ENCODE data around the gene USPL1.

The USPL1 gene

GRCh38 chr13:30697177-30697953, 79.6 kb downstream of the USPL1 start:
- no peak overlapping the region for H3K4me3 ChIP-seq (ENCODE audit: low read depth, low read length)
- DNase-seq (ENCODE audit: low read depth): no peak
- TF ChIP-seq CTCF (IDR thresholded peaks at IDR 0.05; ENCODE audit: control insufficient read depth, extremely low read depth, insufficient read depth): no peak

- H3K4me3 ChIP-seq (ENCODE audit: low read depth, low read length): no peak overlapping the region
- TF ChIP-seq CTCF (IDR thresholded peaks at IDR 0.05; ENCODE audit: control insufficient read depth, extremely low read depth, insufficient read depth): no peak
- no peak for DNase-seq (ENCODE audit: low read depth)
Observed at GRCh38 chr13:30697996-30698401, 80.3 kb downstream of the USPL1 start.

GRCh38 chr13:30698488-30699005, 80.8 kb downstream of the USPL1 start:
- no peak for DNase-seq (ENCODE audit: low read depth)
- no peak overlapping the region for H3K4me3 ChIP-seq (ENCODE audit: low read depth, low read length)
- no peak for TF ChIP-seq CTCF (IDR thresholded peaks at IDR 0.05; ENCODE audit: control insufficient read depth, extremely low read depth, insufficient read depth)

GRCh38 chr13:30700364-30700763, 82.6 kb downstream of the USPL1 start:
- TF ChIP-seq CTCF (IDR thresholded peaks at IDR 0.05; ENCODE audit: control insufficient read depth, extremely low read depth, insufficient read depth): no peak
- DNase-seq (ENCODE audit: low read depth): no peak

GRCh38 chr13:30702006-30702405, 84.3 kb downstream of the USPL1 start:
- DNase-seq (ENCODE audit: low read depth): no peak
- H3K4me3 ChIP-seq (ENCODE audit: low read depth, low read length): no peak overlapping the region
- no peak for TF ChIP-seq CTCF (IDR thresholded peaks at IDR 0.05; ENCODE audit: control insufficient read depth, extremely low read depth, insufficient read depth)

More at GRCh38 chr13:30700364-30700763, 82.6 kb downstream of the USPL1 start:
- no peak overlapping the region for H3K4me3 ChIP-seq (ENCODE audit: low read depth, low read length)

GRCh38 chr13:30704596-30704995, 86.9 kb downstream of the USPL1 start:
- no peak overlapping the region for H3K4me3 ChIP-seq (ENCODE audit: low read depth, low read length)
- no peak for TF ChIP-seq CTCF (IDR thresholded peaks at IDR 0.05; ENCODE audit: control insufficient read depth, extremely low read depth, insufficient read depth)
- DNase-seq (ENCODE audit: low read depth): no peak

GRCh38 chr13:30705680-30706079, 88.0 kb downstream of the USPL1 start:
- H3K4me3 ChIP-seq (ENCODE audit: low read depth, low read length): no peak overlapping the region
- no peak for TF ChIP-seq CTCF (IDR thresholded peaks at IDR 0.05; ENCODE audit: control insufficient read depth, extremely low read depth, insufficient read depth)
- no peak for DNase-seq (ENCODE audit: low read depth)

Data from LNCaP clone FGC (cell line).